GM10266 (cell line): Measurements from ENCODE around the gene ASS1.

ENCODE experiments used
- DNase-seq: peaks from one replicate; pipeline ENCODE4 v3.0.0; 2012; ENCODE audit errors: extremely low spot score
- TF ChIP-seq, protein P1 (sequence below): IDR thresholded peaks from 2 replicates; pipeline ENCODE4 v1.5.1; 2012; ENCODE audit warnings: mild to moderate bottlenecking, low read depth; ENCODE audit not compliant: control insufficient read depth, insufficient read depth; ENCODE audit errors: missing control alignments

Gene ASS1

DNA sequence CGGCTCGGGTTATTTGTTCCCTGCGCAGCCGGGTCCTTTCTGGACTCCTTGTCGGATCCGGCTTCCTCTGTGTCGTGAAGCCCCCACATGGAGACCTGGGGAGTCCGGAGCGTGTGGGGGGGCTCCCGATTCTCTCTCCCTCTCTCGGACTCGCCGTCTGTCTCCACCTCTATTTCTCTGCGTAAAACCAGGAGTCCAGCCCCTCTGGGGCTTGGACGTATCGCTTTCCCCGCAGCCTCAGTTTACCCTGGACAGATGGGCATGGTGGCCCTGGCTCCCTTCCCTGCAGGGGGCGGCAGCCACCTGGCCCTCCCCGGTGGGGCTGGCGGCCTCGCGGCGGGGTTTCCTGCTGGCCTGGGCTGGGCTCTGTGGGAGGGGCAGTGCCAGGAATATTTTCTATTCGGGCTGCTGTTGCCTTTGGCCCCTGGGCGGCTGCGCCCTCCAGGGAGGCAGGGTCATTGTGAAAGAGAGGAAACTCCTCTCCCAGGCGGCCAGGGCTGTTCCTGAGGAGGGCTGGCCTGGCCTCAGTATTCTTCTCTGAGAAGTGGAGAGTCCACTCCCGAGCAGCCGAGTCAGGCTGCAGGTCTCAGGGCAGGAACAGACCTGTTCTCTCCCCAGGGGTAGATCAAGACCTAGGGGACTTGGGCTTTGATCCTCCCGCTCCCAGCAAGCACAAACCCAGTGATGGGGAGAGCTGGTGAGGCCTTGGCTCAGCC, 665 bp downstream of the ASS1 start:
- no peak for DNase-seq
- TF ChIP-seq, protein P1, sequence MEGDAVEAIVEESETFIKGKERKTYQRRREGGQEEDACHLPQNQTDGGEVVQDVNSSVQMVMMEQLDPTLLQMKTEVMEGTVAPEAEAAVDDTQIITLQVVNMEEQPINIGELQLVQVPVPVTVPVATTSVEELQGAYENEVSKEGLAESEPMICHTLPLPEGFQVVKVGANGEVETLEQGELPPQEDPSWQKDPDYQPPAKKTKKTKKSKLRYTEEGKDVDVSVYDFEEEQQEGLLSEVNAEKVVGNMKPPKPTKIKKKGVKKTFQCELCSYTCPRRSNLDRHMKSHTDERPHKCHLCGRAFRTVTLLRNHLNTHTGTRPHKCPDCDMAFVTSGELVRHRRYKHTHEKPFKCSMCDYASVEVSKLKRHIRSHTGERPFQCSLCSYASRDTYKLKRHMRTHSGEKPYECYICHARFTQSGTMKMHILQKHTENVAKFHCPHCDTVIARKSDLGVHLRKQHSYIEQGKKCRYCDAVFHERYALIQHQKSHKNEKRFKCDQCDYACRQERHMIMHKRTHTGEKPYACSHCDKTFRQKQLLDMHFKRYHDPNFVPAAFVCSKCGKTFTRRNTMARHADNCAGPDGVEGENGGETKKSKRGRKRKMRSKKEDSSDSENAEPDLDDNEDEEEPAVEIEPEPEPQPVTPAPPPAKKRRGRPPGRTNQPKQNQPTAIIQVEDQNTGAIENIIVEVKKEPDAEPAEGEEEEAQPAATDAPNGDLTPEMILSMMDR, result no peak

DNA sequence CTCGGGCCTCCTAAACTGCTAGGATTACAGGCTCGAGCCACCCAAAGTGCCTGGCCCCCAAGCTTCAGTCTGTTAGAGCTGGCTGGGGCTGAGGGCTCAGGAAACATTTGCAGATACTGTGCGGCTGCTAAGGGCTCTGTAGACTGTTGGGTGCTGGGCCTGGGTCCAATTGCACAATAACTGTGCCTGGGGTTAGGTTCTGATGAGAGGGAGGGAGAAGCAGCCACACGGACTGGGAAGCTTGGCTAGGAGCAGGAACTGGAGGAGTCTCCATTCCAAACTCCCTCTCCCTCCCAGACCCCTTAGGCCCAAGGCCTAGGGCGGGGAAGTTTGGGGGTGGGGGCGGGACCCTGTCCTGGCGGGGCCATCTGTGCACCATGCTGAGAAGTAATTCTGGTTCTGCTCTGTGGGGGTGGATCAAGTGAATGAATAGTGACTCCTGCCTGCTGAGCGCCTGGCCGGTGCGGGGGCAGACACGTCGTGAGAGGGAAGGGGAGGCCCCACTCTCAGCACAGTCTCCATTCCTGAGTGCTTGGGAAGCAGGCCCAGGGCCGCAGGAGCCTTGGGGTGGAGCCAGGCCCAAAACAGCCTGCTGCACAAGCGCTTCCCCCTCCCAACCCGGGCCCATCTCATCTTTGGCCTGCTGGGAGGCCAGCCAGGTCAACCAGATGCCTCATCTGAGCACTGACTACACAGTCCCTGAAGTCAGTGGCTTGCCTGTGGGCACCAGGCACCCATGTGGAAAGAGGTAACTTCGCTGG, 1.5 kb downstream of the ASS1 start:
- no peak for DNase-seq
- TF ChIP-seq, protein P1, result no peak

DNA sequence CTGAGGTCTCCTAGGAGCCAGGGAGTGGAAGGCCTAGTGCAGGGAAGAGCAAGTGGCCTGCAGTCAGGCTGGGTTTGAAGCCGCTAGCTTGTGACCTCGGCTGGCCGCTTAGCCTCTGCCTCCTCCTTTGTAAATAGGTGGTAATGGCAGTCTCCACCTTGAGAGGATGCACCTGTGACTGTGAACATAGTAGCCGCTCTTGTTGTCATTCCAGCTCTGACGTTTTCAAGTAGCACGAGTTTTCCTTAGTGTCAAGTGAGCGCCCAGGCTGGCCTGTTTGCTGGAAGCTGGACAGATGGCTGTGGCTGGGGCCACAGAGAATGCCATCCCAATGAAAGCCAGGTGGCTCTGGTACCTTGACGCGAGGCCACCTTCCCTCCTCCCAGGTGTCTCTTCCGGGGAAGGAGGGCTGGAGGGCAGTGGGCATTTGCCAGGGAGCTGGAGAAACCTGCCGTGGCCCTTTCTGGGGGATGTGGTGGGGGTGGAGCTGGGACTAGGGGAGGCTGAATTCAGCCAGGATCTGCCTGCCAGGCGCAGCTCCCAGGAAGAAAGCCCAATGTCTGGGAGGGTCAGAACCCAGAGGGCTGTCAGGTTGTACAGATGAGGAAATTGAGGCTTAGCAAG, 2.5 kb downstream of the ASS1 start:
- TF ChIP-seq, protein P1, result no peak
- no peak for DNase-seq

DNA sequence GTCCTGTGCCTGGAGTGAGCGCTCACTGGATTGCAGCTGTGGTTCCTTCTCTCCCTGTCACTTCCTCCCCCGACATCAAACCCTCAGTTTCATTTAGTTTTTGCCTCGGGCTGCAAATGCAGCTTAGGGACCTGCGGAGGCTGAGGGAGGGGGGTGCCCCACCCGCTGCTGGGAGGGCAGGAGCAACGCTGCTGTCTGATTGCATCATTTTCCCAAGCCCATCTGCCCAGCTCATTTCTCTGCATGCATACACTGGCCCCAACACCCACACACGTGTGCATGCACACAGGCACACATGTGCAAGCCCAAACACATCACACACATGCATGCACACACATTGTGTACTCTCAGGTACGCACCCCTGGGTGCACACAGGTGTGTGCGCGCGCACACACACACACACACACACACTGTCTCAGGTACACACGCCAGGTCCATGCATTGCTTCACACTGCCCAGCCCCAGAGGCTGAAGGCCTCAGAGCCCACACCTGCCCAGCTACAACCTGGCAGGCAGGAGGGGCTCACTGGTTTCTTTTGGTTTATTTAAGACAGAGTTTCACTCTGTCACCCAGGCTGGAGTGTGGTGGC, 3.4 kb downstream of the ASS1 start:
- no peak for DNase-seq

DNA sequence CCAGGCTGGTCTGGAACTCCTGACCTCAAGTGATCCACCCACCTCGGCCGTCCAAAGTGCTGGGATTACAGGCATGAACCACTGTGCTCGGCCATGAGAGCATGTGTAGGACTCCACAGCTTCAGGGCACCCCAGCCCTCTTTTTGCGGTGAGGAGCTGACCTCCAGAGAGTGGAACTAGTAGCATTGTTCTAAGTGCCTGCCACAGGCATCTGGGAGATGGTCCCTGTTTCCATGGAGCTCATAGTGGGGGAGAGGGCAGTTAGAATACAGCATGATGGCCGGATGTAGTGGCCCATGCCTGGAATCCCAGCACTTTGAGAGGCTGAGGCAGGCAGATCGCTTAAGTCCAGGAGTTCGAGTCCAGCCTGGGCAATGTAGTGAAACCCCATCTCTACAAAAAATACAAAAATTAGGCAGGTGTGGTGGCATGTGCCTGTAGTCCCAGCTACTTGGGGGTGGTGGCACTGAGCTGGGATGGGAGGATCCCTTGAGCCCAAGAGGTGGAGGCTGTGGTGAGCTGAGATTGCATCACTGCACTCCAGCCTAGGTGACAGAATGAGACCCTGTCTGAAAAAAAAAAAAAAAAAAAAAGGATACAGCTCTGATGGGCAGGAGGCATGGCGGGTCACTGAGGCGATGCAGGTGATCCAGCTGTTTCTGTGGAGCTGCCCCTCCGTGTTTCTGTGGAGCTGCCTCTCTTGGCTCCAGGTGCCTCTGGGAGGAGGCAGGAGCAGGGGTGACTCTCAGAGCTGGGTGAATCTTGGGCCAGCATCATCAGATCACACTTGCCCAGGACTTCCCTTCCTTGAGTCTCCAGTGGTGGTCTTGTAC, 4.2 kb downstream of the ASS1 start:
- TF ChIP-seq, protein P1, result no peak
- DNase-seq, result no peak

More for the DNA sequence above, 3.4 kb downstream of the ASS1 start:
- TF ChIP-seq, protein P1, result no peak

DNA sequence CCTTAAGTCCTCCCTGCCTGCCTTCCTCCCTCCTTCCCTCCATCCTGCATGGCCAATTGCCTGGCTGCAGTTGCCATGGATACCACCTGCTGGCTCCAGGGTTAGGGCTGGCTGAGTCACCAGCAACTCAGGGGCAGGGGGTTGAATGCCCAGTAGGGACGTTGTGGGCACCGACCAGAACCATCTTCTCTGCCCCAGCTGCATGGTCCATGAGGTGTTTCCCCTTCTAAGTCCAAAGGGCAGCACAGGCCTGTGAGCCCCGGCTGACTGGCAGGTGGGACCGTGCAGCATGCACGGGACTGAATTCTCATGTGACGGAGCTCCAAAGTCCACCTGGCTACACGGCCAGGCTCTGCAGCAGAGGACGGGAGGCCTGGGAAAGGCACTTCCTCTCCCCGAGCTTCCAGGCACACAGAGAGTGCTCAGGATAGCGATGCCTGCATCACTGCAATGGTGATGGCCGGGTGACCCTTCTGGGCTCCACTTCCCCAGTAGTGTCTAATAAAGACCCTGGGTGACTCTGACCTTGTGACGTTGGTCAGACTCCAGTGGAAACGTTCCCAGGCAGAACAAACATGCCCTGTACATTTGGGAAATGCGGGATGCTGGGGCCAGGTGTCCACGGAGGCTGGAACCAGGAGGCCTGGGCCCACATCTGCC, 5.7 kb downstream of the ASS1 start:
- no peak for DNase-seq
- TF ChIP-seq, protein P1, result no peak
